ENCODE results near the gene EEF2K.
"Not testable (repeated sequence)": the region's sequence is repeated elsewhere in the genome, so short reads cannot be mapped to it uniquely, and the experiment has no call there.

EEF2K gene

DNA sequence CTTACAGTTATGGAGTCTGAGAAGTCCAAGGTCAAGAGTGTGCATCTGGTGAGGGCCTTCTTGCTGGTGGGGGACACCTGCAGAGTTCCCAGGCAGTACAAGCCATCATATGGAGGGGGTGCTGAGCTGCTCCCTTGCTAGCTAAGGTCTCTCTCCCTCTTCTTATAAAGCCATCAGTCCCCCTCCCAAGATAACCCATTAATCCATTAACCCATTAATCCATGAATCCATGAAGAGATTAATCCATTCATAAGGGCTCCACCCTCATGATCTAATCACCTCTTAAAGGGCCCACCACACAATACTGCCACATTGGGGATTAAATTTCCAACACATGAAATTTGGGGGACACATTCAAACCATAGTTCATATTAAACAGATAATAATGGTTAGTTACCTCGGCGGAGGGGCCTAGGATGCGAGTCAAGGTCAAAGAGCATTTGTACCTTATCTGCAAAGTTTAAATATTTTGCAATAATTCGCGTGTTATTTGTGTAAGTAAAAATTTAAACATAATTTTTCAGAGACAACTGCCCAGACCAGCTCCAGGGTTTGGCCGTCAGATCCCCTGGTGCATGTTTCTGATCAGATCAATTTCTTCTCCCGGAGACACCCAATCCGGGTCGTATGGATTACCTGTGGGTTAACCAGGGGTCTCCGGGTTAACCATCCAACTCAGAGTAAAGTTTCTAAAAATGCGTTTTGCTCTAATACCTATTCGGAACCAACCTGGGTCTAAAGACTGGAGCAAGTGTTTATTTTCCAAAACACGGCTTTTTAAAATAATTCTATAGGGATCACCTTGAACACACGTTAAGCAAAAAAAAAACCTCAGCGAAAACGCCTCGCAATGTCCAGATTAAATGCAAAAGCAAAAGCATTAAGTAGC, 90.4 kb downstream of the EEF2K start:
- no peak for DNase-seq (ENCODE audit: low spot score)

DNA sequence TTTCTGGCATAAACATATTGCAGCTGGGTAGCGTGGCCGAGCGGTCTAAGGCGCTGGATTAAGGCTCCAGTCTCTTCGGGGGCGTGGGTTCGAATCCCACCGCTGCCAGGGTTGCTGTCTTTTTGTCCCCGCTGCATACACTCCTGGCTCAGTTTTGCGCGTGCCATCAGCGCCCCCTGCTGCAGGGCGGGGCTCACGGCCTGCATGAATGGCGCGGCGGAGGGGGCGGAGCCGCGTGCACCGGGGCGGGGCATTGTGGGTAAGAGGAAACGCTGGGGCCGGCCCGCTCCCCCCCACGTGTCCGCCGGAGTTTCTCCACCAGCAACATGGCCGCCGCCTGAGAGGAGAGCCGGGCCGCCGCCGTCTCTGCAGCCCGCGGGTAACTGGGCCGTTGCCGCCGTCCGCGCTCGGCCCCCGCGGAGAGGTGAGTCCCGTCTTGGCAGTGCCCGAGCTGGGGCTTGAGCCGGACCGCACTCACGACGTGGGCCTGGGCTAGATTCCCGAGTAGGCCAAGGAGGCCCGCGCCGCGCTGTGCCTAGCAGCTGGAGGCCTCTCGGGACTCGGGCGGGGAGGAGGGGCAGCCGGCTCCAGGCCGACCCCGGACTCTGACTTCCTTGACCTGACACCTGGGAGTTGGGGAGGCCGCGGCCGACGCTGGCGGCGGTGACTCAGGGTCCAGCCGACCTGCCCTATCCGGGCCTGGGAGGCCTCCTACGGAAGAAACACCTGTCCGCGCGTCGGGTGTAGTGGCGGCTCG, 91.2 kb downstream of the EEF2K start, which contains the start of gene POLR3E:
Gene POLR3E, plus strand, starts transcription at position 296 of the 757 bp plus-strand sequence. CDS start 5,560 bp downstream, outside the sequence.
- DNase-seq (ENCODE audit: low spot score), result peak; percentile 99

DNA sequence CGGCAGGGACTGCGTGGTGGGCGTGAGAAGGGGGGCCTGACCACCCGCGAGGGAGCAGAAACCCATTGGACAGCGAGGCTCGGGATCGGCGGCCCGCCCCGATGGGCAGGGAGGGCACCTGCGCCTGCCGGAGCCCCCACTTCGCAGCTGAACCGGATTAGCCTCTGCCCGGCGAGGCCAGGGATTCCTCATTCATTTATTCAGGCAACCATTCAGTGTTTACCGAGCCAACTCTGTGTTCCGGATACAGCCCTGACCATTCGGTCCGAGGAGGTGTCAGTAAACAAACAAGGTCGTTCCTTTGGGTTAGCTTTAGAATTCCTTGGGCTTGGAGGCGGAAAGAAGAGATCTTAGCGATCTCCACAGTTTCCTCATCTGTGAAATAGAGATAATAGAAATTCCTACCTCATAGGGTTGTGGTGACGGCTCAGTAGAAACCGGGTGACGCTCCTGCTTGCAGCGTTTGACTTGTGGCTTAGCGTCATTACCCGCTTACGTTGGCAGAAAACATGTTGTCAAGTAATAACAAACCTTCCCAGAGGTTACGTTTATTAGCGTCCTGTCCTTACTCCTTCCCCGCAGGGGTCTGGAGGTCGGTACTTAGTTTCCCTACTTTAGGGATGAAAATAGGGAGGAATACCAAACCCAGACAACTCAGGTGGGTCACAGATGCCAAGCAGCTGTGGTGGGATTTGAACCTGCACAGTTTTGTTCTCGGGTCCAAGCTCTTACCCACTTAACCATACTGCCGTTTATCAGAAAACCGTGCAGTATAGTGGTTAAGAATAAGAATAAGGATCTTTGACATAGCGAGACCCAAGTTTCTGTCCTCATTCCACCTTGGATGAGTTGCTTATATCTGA, 92.0 kb downstream of the EEF2K start:
- DNase-seq (ENCODE audit: low spot score), result peak; percentile 79

DNA sequence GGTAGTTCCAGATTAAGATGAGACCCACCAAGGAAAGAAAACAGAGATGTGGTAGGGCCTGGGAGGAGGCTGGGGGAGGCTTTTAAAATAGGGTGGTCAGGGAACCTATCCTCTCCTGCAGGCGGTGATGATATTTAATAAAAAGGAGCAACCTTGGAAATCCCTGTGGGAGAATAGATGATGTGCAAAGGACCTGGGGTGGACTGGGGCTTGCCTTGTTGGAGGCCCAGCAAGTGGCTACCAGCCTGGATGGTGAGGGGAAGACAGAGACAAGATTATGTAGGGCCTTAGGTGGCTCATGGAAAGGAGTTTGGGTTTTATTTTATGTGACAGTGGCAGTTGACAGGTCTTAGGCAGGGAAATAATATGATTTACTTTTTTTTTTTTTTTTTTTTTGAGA, 93.0 kb downstream of the EEF2K start:
- DNase-seq (ENCODE audit: low spot score), result no peak

GRCh38 chr16:22300427-22301071, 94.5 kb downstream of the EEF2K start:
- DNase-seq (ENCODE audit: low spot score), result peak; percentile 39

DNA sequence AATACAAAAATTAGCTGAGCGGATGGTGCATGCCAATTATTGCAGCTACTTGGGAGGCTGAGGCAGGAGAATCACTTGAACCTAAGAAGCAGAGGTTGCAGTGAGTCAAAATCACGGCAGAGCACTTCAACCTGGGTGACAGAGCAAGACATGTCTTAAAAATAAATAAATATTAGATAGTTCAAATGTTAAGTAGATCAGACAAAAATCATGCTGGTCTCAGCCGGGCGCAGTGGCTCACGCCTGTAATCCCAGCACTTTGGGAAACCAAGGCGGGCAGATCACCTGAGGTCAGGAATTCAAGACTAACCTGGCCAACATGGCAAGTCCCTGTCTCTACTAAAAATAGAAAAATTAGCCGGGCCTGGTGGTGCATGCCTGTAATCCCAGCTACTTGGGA, 95.3 kb downstream of the EEF2K start:
- DNase-seq (ENCODE audit: low spot score), result not testable (repeated sequence)

DNA sequence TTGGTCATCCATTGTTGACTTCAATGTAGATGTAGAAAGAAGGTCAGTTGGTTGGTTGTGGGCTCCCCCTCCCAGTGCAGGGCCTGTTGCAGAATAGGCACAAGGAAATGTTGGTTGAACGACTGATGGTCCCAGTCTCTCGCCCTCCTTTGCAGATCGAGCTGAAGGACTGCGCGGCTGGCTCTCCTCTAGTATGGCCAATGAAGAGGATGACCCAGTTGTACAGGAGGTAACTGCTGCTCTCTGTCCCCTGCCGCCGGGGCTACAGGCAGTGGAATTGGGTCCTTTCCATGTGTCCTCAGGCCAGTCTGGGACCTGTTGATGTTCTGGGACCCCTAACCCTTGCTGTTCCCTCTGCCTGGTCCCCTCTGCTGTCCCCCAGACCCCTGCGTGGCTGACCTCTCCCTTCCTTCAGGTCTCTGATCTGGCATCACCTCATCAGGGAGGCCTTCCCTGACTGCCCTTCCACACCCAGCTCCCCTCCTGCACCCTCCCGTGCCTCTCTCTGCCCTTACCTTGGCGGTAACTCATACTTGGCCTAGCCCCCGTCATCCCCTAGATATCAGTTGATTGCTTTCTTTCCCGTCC, 96.8 kb downstream of the EEF2K start:
- DNase-seq (ENCODE audit: low spot score), result no peak

GRCh38 chr16:22304411-22304810, 98.3 kb downstream of the EEF2K start:
- no peak for DNase-seq (ENCODE audit: low spot score)

GRCh38 chr16:22306788-22307187, 100.7 kb downstream of the EEF2K start:
- no peak for DNase-seq (ENCODE audit: low spot score)

- no peak for DNase-seq (ENCODE audit: low spot score)
Measured at GRCh38 chr16:22307838-22308237, 101.8 kb downstream of the EEF2K start.

- no peak for DNase-seq (ENCODE audit: low spot score)
Measured at GRCh38 chr16:22308824-22309520, 102.9 kb downstream of the EEF2K start.

GRCh38 chr16:22311520-22311919, 105.4 kb downstream of the EEF2K start:
- DNase-seq (ENCODE audit: low spot score), result no peak

DNA sequence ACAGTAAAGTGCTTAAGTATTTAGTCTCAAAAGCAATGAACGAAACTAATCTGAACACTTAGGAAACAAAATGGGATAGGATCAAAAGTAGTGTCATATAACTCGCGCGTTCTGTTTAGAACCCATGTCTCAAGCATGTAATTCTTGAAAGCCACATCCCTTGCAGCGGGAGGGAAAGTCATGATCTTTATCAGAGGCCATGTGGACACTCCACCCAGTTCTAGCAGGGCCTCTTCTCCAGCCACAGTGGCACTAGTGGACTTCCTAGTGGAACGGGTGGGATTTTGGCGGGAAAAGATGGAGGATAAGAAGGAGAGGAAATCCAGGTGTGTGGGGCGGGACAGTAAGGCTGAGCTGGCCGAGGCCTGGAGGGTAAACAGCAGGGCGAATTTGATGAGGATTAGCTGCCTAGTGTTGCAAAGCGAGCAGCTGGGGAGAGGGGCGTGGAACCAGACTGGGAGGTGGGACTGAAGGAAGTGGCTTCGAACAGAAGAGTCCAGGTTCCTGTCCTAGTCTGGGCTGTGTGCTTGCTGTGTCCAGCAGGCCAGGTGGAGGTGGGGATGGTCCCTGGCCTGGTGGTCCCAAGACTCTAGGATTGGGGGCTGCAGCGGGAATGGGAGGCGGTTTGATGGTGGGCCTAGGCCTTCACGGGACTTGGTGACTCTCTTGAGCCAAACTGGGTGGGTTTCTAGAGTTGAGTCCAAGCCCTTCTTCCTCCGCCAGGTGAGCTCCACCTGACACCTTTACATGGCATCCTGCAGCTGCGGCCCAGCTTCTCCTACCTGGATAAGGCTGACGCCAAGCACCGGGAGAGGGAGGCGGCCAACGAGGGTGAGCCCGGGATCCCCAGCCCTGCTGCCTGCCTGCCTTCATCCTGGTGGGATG, 107.1 kb downstream of the EEF2K start:
- DNase-seq (ENCODE audit: low spot score), result no peak

DNA sequence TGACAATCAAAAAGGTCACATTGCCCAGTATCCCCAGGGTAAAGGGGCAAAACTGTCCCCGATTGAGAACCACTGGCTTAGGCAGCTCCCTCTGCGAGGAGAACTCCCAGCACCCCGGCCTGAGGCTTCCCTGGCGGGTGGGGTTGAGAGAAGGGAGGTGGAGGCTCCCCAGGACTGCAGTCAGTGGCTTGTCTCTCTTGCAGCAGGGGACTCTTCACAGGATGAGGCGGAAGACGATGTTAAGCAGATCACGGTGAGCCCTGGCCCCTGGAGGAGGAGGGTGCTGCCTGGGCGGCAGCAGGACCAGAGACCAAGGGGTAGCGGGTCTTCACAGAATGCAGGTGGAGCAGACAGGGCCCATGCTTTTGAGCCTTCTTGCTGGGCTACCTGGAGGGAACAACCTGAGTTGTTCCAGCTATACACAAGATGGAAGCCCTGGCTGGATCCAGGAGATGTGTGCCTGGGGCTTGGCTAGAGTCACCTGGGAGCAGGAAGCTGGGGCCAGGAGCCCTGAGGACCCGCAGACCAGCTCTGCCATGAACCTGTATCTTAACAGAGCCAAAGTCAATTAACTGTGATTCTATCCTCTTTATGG, 107.9 kb downstream of the EEF2K start:
- no peak for DNase-seq (ENCODE audit: low spot score)

GRCh38 chr16:22314661-22315626, 108.9 kb downstream of the EEF2K start:
- no peak for DNase-seq (ENCODE audit: low spot score)

GRCh38 chr16:22315979-22316378, 109.9 kb downstream of the EEF2K start:
- no peak for DNase-seq (ENCODE audit: low spot score)

DNA sequence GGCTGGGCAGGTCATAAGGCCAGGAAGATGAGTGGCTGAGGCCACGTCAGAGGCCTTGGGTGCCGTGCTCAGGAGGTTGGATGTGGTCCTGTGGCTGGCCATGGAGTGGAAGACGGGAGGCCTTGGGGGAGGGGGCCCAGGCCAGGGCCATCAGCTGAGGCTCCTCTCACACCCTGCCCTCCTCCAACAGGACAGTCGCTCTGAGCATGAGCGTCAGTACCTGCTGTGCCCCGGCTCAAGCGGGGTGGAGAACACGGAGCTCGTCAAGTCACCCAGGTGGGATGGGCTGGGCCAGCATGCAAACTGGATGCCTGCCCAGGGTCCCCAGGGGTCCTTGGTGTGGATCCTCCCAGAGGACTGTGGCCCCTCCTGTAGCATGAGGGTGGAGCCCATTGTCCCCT, 110.3 kb downstream of the EEF2K start:
- DNase-seq (ENCODE audit: low spot score), result no peak

DNA sequence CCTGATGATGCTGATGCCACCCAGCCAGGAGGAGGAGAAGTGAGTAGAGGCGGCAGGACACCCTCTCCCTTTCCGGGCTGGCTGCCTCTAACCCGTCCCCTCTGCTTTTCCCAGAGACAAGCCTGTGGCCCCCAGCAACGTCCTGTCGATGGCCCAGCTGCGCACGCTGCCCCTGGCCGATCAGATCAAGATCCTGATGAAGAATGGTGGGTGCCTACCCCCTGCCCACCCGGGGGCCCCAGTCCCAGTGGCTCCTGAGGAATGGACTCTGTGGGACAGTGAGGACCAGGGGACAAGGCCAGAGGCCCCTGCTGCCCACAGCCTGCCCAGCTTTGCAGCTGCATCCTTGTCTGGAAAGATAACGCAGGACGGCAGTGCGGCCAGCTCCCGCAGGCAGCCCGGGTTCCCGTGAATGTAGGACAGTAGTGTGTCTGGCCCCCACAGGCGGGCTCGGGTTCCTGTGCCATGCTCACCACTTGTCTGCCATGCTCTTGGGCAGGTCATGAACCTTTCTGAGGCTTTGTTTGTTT, 111.0 kb downstream of the EEF2K start:
- no peak for DNase-seq (ENCODE audit: low spot score)

Measured in CD4-positive, alpha-beta T cell treated with Interleukin-6 at 100 ng/mL for 8 hours (primary cell).